SH-SY5Y (cell line): ENCODE results near the gene MAGIX.

Experiments used
- GATA2 ChIP-seq: IDR thresholded peaks from 2 replicates; pipeline ENCODE4 v1.6.1; 2011; ENCODE audit warnings: mild to moderate bottlenecking, low read depth, low read length
- GATA3 ChIP-seq: IDR thresholded peaks from 2 replicates; pipeline ENCODE4 v1.6.1; 2011; ENCODE audit warnings: low read depth, mild to moderate bottlenecking, low read length, moderate library complexity

DNA sequence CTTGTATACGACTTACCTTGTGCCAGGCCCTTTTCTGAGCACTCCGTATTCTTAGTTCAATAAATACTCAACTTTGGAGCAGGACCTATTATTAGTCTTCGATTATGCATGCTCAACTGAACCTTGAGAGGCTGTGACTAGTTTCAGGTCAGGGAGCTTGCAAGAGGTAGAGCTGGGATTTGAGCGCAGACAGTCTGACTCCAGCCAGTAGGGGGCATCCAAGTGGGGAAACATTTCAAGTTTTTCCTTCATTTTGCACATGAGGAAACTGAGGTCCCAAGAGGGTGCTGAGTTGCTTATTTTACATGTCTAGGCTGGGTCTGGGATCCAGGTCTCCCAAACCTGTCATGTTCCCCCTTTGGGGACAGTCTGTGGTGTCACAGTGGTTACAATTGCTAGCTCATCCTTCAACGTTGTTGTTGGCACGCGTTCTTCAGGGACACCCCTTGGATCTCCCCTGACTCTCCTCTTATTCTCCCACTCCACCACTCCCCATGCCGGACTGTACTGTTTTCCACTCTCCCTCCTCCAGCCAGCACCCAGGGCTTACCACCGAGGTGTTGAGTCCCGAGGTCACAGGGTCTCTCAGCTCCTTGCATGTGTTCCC is 30.3 kb downstream of the MAGIX start:
- no peak for TF ChIP-seq GATA2
- TF ChIP-seq GATA3, result no peak
